Endothelial cell of umbilical vein (primary cell): Measurements from ENCODE around the gene PET100.

Source experiments
- EZH2 ChIP-seq: IDR thresholded peaks from 2 replicates; pipeline ENCODE4 v1.6.1; 2012; ENCODE audit warnings: borderline replicate concordance, low read depth, mild to moderate bottlenecking, moderate library complexity, low read length, inconsistent platforms; ENCODE audit not compliant: severe bottlenecking
- FOS ChIP-seq: IDR thresholded peaks from 2 replicates; pipeline ENCODE4 v1.6.1; 2011; ENCODE audit warnings: mild to moderate bottlenecking, low read length, moderate library complexity, borderline replicate concordance; ENCODE audit not compliant: insufficient read depth
- JUN ChIP-seq: IDR thresholded peaks from 2 replicates; pipeline ENCODE4 v1.6.1; 2011; ENCODE audit warnings: borderline replicate concordance, low read depth; ENCODE audit not compliant: insufficient read length, insufficient read depth
- MYC ChIP-seq: IDR thresholded peaks from one replicate; pipeline ENCODE4 v1.6.1; 2011; ENCODE audit warnings: mild to moderate bottlenecking, low read depth, low read length
- POLR2A ChIP-seq: IDR thresholded peaks from 2 replicates; pipeline ENCODE4 v1.6.1; 2012; ENCODE audit warnings: low read depth, mild to moderate bottlenecking, control low read depth, low read length
- POLR2AphosphoS5 ChIP-seq: IDR thresholded peaks from 2 replicates; pipeline ENCODE4 v1.6.1; 2012; ENCODE audit warnings: low read depth, mild to moderate bottlenecking, control low read depth, low read length, moderate library complexity; ENCODE audit not compliant: insufficient read depth
- TF ChIP-seq, protein P1 (sequence below), 2 donors: IDR thresholded peaks; 1 replicate in 1 of 2; 2 replicates in 1 of 2; pipeline ENCODE4 v1.5.1; 2011; ENCODE audit warnings: low read length in 2 of 2, mild to moderate bottlenecking in 2 of 2, moderate library complexity in 2 of 2, control low read depth in 1 of 2, inconsistent platforms in 1 of 2, low read depth in 1 of 2; ENCODE audit not compliant: insufficient read depth in 1 of 2; ENCODE audit errors: extremely low read depth in 1 of 2
- TF ChIP-seq, protein P2 (sequence below): IDR thresholded peaks from 2 replicates; pipeline ENCODE4 v1.6.1; 2011; ENCODE audit not compliant: insufficient read depth, insufficient read length

DNA sequence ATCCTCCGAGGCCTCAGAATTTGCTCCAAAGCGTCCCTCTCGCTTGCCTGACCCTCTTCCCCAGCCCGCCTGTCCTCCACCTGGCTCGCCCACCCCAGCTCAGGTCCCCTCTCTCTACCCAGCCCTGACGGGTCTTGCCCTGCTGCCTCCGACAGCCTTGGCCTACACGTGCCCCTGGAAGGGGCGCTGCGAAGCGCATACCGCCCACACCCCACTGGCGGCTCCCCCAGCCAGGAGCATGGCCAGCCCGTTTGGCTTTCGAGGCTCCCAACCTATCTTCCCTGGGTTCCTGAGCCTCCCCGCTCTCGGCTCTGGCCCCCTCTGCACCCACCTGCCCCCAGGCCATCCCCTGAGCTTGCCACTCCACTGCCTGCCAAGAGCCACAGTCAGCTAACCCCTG is 4.8 kb upstream of the PET100 start:
- TF ChIP-seq, protein P1, sequence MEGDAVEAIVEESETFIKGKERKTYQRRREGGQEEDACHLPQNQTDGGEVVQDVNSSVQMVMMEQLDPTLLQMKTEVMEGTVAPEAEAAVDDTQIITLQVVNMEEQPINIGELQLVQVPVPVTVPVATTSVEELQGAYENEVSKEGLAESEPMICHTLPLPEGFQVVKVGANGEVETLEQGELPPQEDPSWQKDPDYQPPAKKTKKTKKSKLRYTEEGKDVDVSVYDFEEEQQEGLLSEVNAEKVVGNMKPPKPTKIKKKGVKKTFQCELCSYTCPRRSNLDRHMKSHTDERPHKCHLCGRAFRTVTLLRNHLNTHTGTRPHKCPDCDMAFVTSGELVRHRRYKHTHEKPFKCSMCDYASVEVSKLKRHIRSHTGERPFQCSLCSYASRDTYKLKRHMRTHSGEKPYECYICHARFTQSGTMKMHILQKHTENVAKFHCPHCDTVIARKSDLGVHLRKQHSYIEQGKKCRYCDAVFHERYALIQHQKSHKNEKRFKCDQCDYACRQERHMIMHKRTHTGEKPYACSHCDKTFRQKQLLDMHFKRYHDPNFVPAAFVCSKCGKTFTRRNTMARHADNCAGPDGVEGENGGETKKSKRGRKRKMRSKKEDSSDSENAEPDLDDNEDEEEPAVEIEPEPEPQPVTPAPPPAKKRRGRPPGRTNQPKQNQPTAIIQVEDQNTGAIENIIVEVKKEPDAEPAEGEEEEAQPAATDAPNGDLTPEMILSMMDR (IDR thresholded peaks at IDR 0.05; ENCODE audit: extremely low read depth in 1 of 2, insufficient read depth in 1 of 2, low read depth in 1 of 2, low read length in 2 of 2): no peak
- TF ChIP-seq FOS (no peak), EZH2 (no peak), POLR2AphosphoS5 (no peak), POLR2A (no peak), MYC (no peak), JUN (no peak)
- TF ChIP-seq, protein P2, sequence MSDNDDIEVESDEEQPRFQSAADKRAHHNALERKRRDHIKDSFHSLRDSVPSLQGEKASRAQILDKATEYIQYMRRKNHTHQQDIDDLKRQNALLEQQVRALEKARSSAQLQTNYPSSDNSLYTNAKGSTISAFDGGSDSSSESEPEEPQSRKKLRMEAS: no peak
